ENCODE results near the gene SPIRE1.
"Not testable (repeated sequence)": the region's sequence is repeated elsewhere in the genome, so short reads cannot be mapped to it uniquely, and the experiment has no call there.

SPIRE1 gene

GRCh38 chr18:12420821-12421421 lies 237.0 kb downstream of the SPIRE1 start:
- FAIRE-seq, result no peak

DNA sequence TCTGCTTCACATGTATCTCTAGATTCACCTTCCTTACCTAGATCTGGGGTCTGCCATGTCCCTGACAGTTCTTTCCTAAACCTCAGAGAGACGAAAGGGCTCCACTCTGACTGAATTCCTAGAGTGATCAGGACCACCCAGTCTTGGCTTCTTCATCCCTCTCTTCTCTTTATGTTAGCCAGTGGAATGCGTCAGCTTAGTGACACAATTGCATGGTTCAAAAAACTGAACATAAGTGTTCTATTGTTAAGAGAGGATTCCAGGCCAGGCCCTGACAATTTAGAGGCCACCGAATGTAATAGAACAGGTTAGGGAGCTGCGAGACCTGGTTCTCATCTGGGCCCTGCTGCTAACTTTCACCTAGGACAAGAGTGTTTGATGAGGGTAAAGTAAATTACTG lies 240.2 kb downstream of the SPIRE1 start:
- no peak for DNase-seq (ENCODE audit: insufficient read length, low spot score)
- FAIRE-seq, result no peak
- TF ChIP-seq POLR2A (IDR thresholded peaks at IDR 0.05; ENCODE audit: low read depth, low read length), result no peak

More at GRCh38 chr18:12420821-12421421, 237.0 kb downstream of the SPIRE1 start:
- TF ChIP-seq POLR2A (IDR thresholded peaks at IDR 0.05; ENCODE audit: low read depth, low read length), result no peak
- no peak for DNase-seq (ENCODE audit: insufficient read length, low spot score)

GRCh38 chr18:12416098-12416729 lies 241.7 kb downstream of the SPIRE1 start:
- FAIRE-seq, result no peak
- no peak for TF ChIP-seq POLR2A (IDR thresholded peaks at IDR 0.05; ENCODE audit: low read depth, low read length)
- no peak for DNase-seq (ENCODE audit: insufficient read length, low spot score)

- DNase-seq (ENCODE audit: insufficient read length, low spot score) (no peak), FAIRE-seq (no peak)
- TF ChIP-seq POLR2A (IDR thresholded peaks at IDR 0.05; ENCODE audit: low read depth, low read length), result no peak
These were observed 246.5 kb downstream of the SPIRE1 start for GRCh38 chr18:12411456-12411855.

DNA sequence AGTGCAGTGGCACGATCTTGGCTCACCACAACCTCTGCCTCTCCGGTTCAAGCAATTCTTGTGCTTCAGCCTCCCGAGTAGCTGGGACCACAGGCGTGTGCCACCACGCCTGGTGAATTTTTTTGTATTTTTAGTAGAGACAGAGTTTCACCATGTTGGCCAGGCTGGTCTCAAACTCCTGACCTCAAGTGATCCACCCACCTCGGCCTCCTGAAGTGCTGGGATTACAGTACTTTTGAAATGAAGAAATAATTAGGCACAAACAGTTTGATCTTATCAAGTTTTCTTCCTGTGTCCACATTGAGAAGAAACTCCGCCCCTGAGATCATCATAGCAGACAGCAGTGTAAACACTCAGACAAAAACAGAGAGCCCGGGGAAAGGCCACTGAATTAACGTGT lies 247.2 kb downstream of the SPIRE1 start:
- FAIRE-seq; DNase-seq (ENCODE audit: insufficient read length, low spot score): not testable (repeated sequence)

GRCh38 chr18:12410081-12410481 lies 247.8 kb downstream of the SPIRE1 start:
- no peak for TF ChIP-seq POLR2A (IDR thresholded peaks at IDR 0.05; ENCODE audit: low read depth, low read length)
- DNase-seq (ENCODE audit: insufficient read length, low spot score) (no peak), FAIRE-seq (no peak)

DNA sequence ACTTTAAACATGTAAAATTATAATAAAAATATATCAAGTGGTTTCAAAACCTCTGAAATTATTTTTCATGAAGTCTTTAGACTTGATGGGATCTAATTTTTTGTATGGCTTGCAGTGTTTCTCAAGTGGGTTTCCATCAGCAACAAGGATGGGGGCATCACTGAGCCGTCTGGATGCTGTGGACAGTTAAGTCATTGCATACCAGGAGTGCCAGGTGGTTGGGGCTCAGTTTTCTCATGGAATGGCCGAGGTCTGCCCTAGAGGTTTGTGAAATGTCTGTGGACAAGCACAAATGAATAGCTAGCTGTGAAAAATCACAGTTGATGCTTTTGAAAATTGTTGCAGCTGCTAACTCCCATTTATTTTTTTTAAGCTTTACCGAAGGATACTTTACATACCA lies 248.4 kb downstream of the SPIRE1 start:
- no peak for DNase-seq (ENCODE audit: insufficient read length, low spot score)
- FAIRE-seq, result no peak
- no peak for TF ChIP-seq POLR2A (IDR thresholded peaks at IDR 0.05; ENCODE audit: low read depth, low read length)

DNA sequence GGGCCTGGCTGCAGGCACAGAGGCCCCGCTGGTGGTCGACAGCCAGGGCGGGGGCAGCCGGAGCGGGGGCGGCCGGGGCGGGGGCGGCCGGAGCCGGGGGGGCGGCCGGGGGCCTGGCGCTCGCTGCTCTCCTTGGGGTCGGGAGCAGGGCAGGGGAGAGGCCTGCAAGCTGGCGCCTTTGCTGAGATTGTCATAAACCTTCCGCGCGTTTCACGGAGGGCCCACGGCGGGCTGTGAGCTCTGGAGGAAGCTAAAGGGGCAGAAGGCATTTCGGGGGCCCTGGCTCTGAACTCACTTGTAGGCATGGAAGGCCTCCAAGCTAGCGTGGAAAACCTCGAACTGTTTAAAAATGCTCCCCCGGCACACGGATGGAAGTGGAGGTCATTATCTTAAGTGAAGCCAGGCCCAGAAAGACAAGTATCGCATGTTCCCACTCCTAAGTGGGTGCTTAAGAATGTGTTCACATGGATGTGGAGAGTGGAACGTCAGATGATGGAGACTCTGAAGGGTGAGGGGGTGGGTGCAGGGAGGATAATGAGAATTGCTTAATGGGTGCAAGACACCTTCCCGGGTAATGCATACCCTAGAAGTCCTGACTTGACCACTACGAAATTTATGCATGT lies 249.5 kb downstream of the SPIRE1 start:
- no peak for DNase-seq (ENCODE audit: insufficient read length, low spot score)

GRCh38 chr18:12406371-12407111 lies 251.4 kb downstream of the SPIRE1 start:
- no peak for TF ChIP-seq POLR2A (IDR thresholded peaks at IDR 0.05; ENCODE audit: low read depth, low read length)
- DNase-seq (ENCODE audit: insufficient read length, low spot score) (no peak), FAIRE-seq (no peak)

More for the DNA sequence above, 249.5 kb downstream of the SPIRE1 start:
- TF ChIP-seq POLR2A (IDR thresholded peaks at IDR 0.05; ENCODE audit: low read depth, low read length), result no peak
- FAIRE-seq, result no peak

GRCh38 chr18:12405066-12405465 lies 252.8 kb downstream of the SPIRE1 start:
- DNase-seq (ENCODE audit: insufficient read length, low spot score), result no peak
- no peak for TF ChIP-seq POLR2A (IDR thresholded peaks at IDR 0.05; ENCODE audit: low read depth, low read length)
- no peak for FAIRE-seq

- DNase-seq (ENCODE audit: insufficient read length, low spot score), result no peak
- no peak for TF ChIP-seq POLR2A (IDR thresholded peaks at IDR 0.05; ENCODE audit: low read depth, low read length)
- FAIRE-seq, result peak; percentile 80
These were observed 254.1 kb downstream of the SPIRE1 start for GRCh38 chr18:12403601-12404506.

DNA sequence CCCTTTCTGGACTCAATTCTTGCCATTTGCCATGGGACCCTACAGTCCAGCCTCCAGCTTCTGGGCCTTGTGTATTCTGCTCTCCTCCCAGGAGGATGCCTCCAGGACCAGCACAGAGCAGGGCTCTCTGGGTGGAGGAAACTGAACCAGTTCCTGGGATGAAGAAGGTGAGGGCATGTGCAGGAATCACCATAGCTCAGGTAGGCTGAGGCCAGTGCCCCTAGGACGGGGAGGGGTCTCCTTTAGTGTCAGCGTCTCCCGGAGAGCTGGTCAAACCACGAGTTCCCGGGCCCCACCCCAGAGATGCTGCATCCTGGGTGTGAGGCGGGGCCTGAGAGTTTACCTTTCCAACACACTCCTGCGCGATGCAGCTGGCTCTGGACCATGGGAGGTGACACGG lies 256.0 kb downstream of the SPIRE1 start:
- no peak for DNase-seq (ENCODE audit: insufficient read length, low spot score)
- no peak for FAIRE-seq
- no peak for TF ChIP-seq POLR2A (IDR thresholded peaks at IDR 0.05; ENCODE audit: low read depth, low read length)

- FAIRE-seq (no peak), DNase-seq (ENCODE audit: insufficient read length, low spot score) (no peak)
- no peak for TF ChIP-seq POLR2A (IDR thresholded peaks at IDR 0.05; ENCODE audit: low read depth, low read length)
These were observed 258.7 kb downstream of the SPIRE1 start for GRCh38 chr18:12399231-12399630.
